PC-9 (cell line): ENCODE results near the gene DUSP23.

Source experiments
- CTCF ChIP-seq: fragments of 200-600 bp; sonication (generic); conservative IDR thresholded peaks from 2 replicates; pipeline ENCODE4 v1.6.1; 2017; ENCODE audit warnings: mixed run types, antibody characterized with exemption, mild to moderate bottlenecking, moderate library complexity
- EZH2 ChIP-seq: fragments of 200-600 bp; sonication (generic); IDR thresholded peaks from 2 replicates; pipeline ENCODE4 v1.8.0; 2017; ENCODE audit warnings: antibody characterized with exemption, low read depth

- TF ChIP-seq CTCF (no peak), EZH2 (no peak)
Observed at GRCh38 chr1:159791031-159791430, 10.3 kb downstream of the DUSP23 start.
